Pancreas (tissue), 10 donors: ENCODE results near the gene SIMC1. TPM values are rescaled to one million over a fixed set of nuclear protein-coding genes. Genes with fewer than 3 reads are reported as not detected.
A peak's percentile ranks its signal among the peaks of the same experiment; 100 is the strongest.
"Not testable (repeated sequence)": the region's sequence is repeated elsewhere in the genome, so short reads cannot be mapped to it uniquely, and the experiment has no call there.

Experiments
- ATAC-seq, 4 donors: fragments of 200-7000 bp; cut with Tn5 transposase; one replicate each; pipeline versions ENCODE4 v1.8.0 to v1.9.1; 2020; ENCODE audit warnings: mild to moderate bottlenecking in 4 of 4, moderate library complexity in 4 of 4
- DNase-seq, 6 donors: peaks; one replicate each; pipeline ENCODE4 v3.0.0-alpha.2; 2020
- FAIRE-seq: peaks from 2 replicates; lab custom pipeline; 2012; peaks lifted over from hg19 to GRCh38; lab: Jason Lieb, UNC
- H3K27ac ChIP-seq, 4 donors: fragments of 200-600 bp; sonication (generic); 1 replicate in 3 of 4; 2 replicates in 1 of 4; pipeline versions ENCODE4 v1.5.0 to v1.8.0; 2020
- H3K27me3 ChIP-seq, 4 donors: fragments of 200-600 bp; one replicate each; pipeline ENCODE4 v1.8.0; 2021
- H3K36me3 ChIP-seq, 3 donors: fragments of 200-600 bp; sonication (generic) in 1 of 3; one replicate each; pipeline versions ENCODE4 v1.5.0 to v1.8.0; 2020 to 2021
- H3K4me1 ChIP-seq, 3 donors: fragments of 200-600 bp; one replicate each; pipeline ENCODE4 v1.8.0; 2021
- H3K4me3 ChIP-seq, 4 donors: fragments of 200-600 bp; sonication (generic) in 2 of 4; one replicate each; pipeline versions ENCODE4 v1.5.0 to v1.8.0; 2020 to 2021
- H3K9me3 ChIP-seq, 4 donors: fragments of 200-600 bp; one replicate each; pipeline ENCODE4 v1.8.0; 2021
- CTCF ChIP-seq, 4 donors: fragments of 200-600 bp; sonication (generic) in 3 of 4; IDR thresholded peaks; one replicate each; pipeline versions ENCODE4 v1.5.0 to v1.8.0; 2021; ENCODE audit warnings: antibody characterized with exemption in 4 of 4
- WGBS, 2 donors: extraction: QIAGEN DNeasy Blood & Tissue Kit; methylation state at CpG; one replicate each; pipeline ENCODE4 v1.1.7; 2013; 5-methylcytosine and 5-hydroxymethylcytosine counted together
- intact Hi-C, 3 donors: fragments of 100-400 bp; cut with DNase I; formaldehyde crosslinking; loops; one replicate each; pipeline versions ENCODE4 v1.11.1 to v1.14.2; 2022
- polyA plus RNA-seq, 2 donors: library from polyadenylated mRNA; stranded (reverse); fragments of 200-250 nt; gene quantifications; one replicate each; pipeline ENCODE4 v1.2.3, GENCODE V29; 2013
- total RNA-seq, 6 donors: library from RNA; stranded (reverse); fragmentation: NEBNext Ultra II Directional in 4 of 6; extraction: Animal tissue kit (Norgen Biotek cat#: 25700) in 4 of 6; gene quantifications; one replicate each; pipeline versions ENCODE4 v1.2.1 to v1.2.4, GENCODE V29; 2021 to 2023
- donor health status: healthy with polysubstance abuse.
- donor health status: DM: no; HTN: no; CAD: no; lungs with moderate emphysema.
- donor health status: DM: no; HTN: no; CAD: no.
- donor health status: control.
- donor health status: control.
- donor health status: Bipolar disorder and iron deficiency.
- donor health status: DM: yes; HTN: yes; CAD: no.
- donor health status: DM: no; HTN: no; CAD: no.
- donor health status: DM: no; HTN: no; CAD: no.
- donor health status: DM: yes; HTN: yes; CAD: no.

The SIMC1 gene
- total and polyA plus RNA-seq, 8 donors = 5.3 to 15.3 (median 8.5) TPM

GRCh38 chr5:176201811-176202210, 36.4 kb upstream of the SIMC1 start:
- WGBS, 2 donors = 89 to 95% methylated on average over 8 of the region's 8 CpGs
- Histone ChIP-seq H3K27ac (no peak overlapping the region), H3K4me3 (no peak overlapping the region), H3K9me3 (no peaks in the 10 kb centered on the region), H3K36me3 (no peaks in the 10 kb centered on the region), H3K27me3 (no peaks in the 10 kb centered on the region), H3K4me1 (no peaks in the 10 kb centered on the region)
- FAIRE-seq = no peak
- intact Hi-C loops = no loop called here
- ATAC-seq = no peak
- no peak for TF ChIP-seq CTCF (IDR thresholded peaks at IDR 0.05)
- no peak for DNase-seq

GRCh38 chr5:176203086-176203485, 35.1 kb upstream of the SIMC1 start:
- Histone ChIP-seq H3K27me3 (no peaks in the 10 kb centered on the region), H3K27ac (no peak overlapping the region), H3K4me1 (no peaks in the 10 kb centered on the region), H3K36me3 (no peaks in the 10 kb centered on the region), H3K4me3 (no peak overlapping the region), H3K9me3 (no peaks in the 10 kb centered on the region)
- intact Hi-C loops = no loop called here
- 66 to 80% methylated on average over 8 of the region's 8 CpGs for WGBS, 2 donors
- no peak for TF ChIP-seq CTCF (IDR thresholded peaks at IDR 0.05)
- ATAC-seq (no peak), FAIRE-seq (no peak), DNase-seq (no peak)

- intact Hi-C loops, FAIRE-seq, H3K36me3 ChIP-seq, H3K9me3 ChIP-seq, H3K27me3 ChIP-seq, ATAC-seq, DNase-seq, H3K4me1 ChIP-seq, H3K27ac ChIP-seq, H3K4me3 ChIP-seq: not testable (repeated sequence)
- WGBS, 2 donors = 79 to 80% methylated on average over 10 of the region's 10 CpGs
Measured at GRCh38 chr5:176203535-176203934, 34.7 kb upstream of the SIMC1 start.

- ATAC-seq, H3K4me1 ChIP-seq, intact Hi-C loops, H3K27ac ChIP-seq, H3K27me3 ChIP-seq, H3K36me3 ChIP-seq, H3K9me3 ChIP-seq, H3K4me3 ChIP-seq, DNase-seq, FAIRE-seq: not testable (repeated sequence)
- WGBS, 2 donors = 88 to 89% methylated on average over 22 to 23 of the region's 23 CpGs
Measured at GRCh38 chr5:176214466-176215021, 23.7 kb upstream of the SIMC1 start.

- H3K4me1 ChIP-seq, H3K36me3 ChIP-seq, intact Hi-C loops, H3K27me3 ChIP-seq, H3K4me3 ChIP-seq, FAIRE-seq, H3K9me3 ChIP-seq: not testable (repeated sequence)
- 47 to 48% methylated on average over 9 of the region's 9 CpGs for WGBS, 2 donors
- DNase-seq = peak; percentile 76 to 94 (median 87)
- ATAC-seq = peak; percentile 94 to 97 (median 96)
- peak overlapping the region in 2 of 4 donors; percentile 46 to 58 for H3K27ac ChIP-seq
Measured at GRCh38 chr5:176216393-176216916, 21.8 kb upstream of the SIMC1 start.

- 91 to 100% methylated on average over 4 of the region's 5 CpGs for WGBS, 2 donors
- intact Hi-C loops, H3K4me3 ChIP-seq, H3K4me1 ChIP-seq, H3K36me3 ChIP-seq, H3K27me3 ChIP-seq, FAIRE-seq, DNase-seq, ATAC-seq, H3K27ac ChIP-seq, H3K9me3 ChIP-seq: not testable (repeated sequence)
Measured at GRCh38 chr5:176217188-176217729, 21.0 kb upstream of the SIMC1 start.

- H3K27ac ChIP-seq, DNase-seq, H3K4me3 ChIP-seq, intact Hi-C loops, FAIRE-seq, H3K4me1 ChIP-seq, H3K27me3 ChIP-seq, H3K36me3 ChIP-seq, H3K9me3 ChIP-seq: not testable (repeated sequence)
- ATAC-seq = peak in 2 of 4 donors; percentile 26 to 59
- WGBS, 2 donors = 16 to 35% methylated on average over 2 of the region's 2 CpGs
Measured at GRCh38 chr5:176217764-176218163, 20.5 kb upstream of the SIMC1 start.

- H3K36me3 ChIP-seq, DNase-seq, ATAC-seq, H3K4me3 ChIP-seq, H3K4me1 ChIP-seq, H3K27ac ChIP-seq, H3K27me3 ChIP-seq, FAIRE-seq, H3K9me3 ChIP-seq, intact Hi-C loops: not testable (repeated sequence)
- WGBS, 2 donors = 95 to 97% methylated on average over 24 to 38 of the region's 38 CpGs
Measured at GRCh38 chr5:176222006-176222405, 16.2 kb upstream of the SIMC1 start.

- H3K36me3 ChIP-seq, H3K4me1 ChIP-seq, DNase-seq, H3K27ac ChIP-seq, intact Hi-C loops, H3K4me3 ChIP-seq, H3K27me3 ChIP-seq, H3K9me3 ChIP-seq, FAIRE-seq: not testable (repeated sequence)
- 20 to 33% methylated on average over 1 of the region's 1 CpG for WGBS, 2 donors
- peak in 2 of 4 donors; percentile 38 to 58 for ATAC-seq
Measured at GRCh38 chr5:176228358-176228757, 9.9 kb upstream of the SIMC1 start.

- H3K4me3 ChIP-seq, H3K36me3 ChIP-seq, H3K4me1 ChIP-seq, intact Hi-C loops, DNase-seq, H3K9me3 ChIP-seq, FAIRE-seq, H3K27me3 ChIP-seq, H3K27ac ChIP-seq, ATAC-seq: not testable (repeated sequence)
- 81 to 92% methylated on average over 5 of the region's 5 CpGs for WGBS, 2 donors
Measured at GRCh38 chr5:176233253-176233652, 5.0 kb upstream of the SIMC1 start.
